ENCODE results near the gene SLC6A9. TPM values are rescaled to one million over a fixed set of nuclear protein-coding genes. Genes with fewer than 3 reads are reported as not detected.

SLC6A9 gene
- total RNA-seq, 1 experiment from 2014 or later: 30.1 TPM

- Histone ChIP-seq H2BK5ac (ENCODE audit: insufficient read length, low read length) (no peak overlapping the region), H2AK5ac (ENCODE audit: insufficient read length, low read length) (no peak overlapping the region), H2AFZ (ENCODE audit: low read length) (no peak overlapping the region), H3K79me2 (ENCODE audit: insufficient read depth, low read length) (no peaks in the 10 kb centered on the region), H3K9ac (ENCODE audit: extremely low read depth, insufficient read length, low read length) (no peak overlapping the region), H3K4me2 (ENCODE audit: insufficient read depth, insufficient read length, low read length) (no peak overlapping the region), H4K91ac (ENCODE audit: insufficient read length, low read depth, low read length) (no peak overlapping the region), H3K4me1 (ENCODE audit: insufficient read depth, low read length) (0 out of 2 replicates have a peak, but pooled peaks cover under 1% of the 10 kb centered on the region), H4K5ac (ENCODE audit: insufficient read length, low read depth, low read length) (no peak overlapping the region), H2BK12ac (ENCODE audit: insufficient read length, low read depth, low read length) (no peak overlapping the region), H4K20me1 (ENCODE audit: control insufficient read depth, insufficient read depth, insufficient read length) (no peaks in the 10 kb centered on the region), H4K8ac (replicated peaks; ENCODE audit: insufficient read length, low read depth, low read length) (no peak overlapping the region), H3K4ac (ENCODE audit: low read depth, low read length) (no peak overlapping the region), H3K56ac (ENCODE audit: insufficient read length, low read depth, low read length) (no peak overlapping the region), H3K23me2 (ENCODE audit: insufficient read length, low read depth, low read length, poor library complexity, severe bottlenecking) (peaks cover 1% of the 10 kb centered on the region), H3K9me3 (ENCODE audit: control insufficient read depth, low read depth, low read length) (no peaks in the 10 kb centered on the region), H2BK120ac (ENCODE audit: low read depth, low read length, poor library complexity, severe bottlenecking) (no peak overlapping the region), H3K27ac (ENCODE audit: insufficient read length, low read depth, low read length) (no peak overlapping the region), H3K18ac (ENCODE audit: insufficient read length, low read depth, low read length) (no peak overlapping the region), H3K27me3 (ENCODE audit: insufficient read depth, low read length) (no peaks in the 10 kb centered on the region), H2BK15ac (ENCODE audit: low read depth, low read length) (no peak overlapping the region), H3T11ph (ENCODE audit: low read length) (no peak overlapping the region), H3K79me1 (ENCODE audit: insufficient read depth, low read depth, low read length, poor library complexity, severe bottlenecking) (no peaks in the 10 kb centered on the region), H2BK20ac (ENCODE audit: low read depth, low read length, poor library complexity, severe bottlenecking) (no peak overlapping the region), H3K14ac (ENCODE audit: insufficient read depth, low read length) (no peak overlapping the region), H3K23ac (ENCODE audit: insufficient read length, low read depth, low read length) (no peak overlapping the region)
- Mint-ChIP-seq H3K27ac (no peak overlapping the region), H3K4me1 (peaks cover 17 to 24% of the 10 kb centered on the region in 2 experiments), H3K4me3 (no peak overlapping the region), H3K9me3 (no peaks in the 10 kb centered on the region), H3K27me3 (ENCODE audit: low read depth) (peaks cover 1% of the 10 kb centered on the region; the same call in 1 of the 2 replicates), H3K36me3 (ENCODE audit: insufficient read depth in 1 of 3, low read depth in 3 of 3) (peaks cover 22 to 51% (median 23%) of the 10 kb centered on the region in 3 experiments)
- TF ChIP-seq CTCF (conservative IDR thresholded peaks at IDR 0.05): no peak
- DNase-seq: no peak
- no CpG with 5 or more reads among the region's 14 CpGs for WGBS (ENCODE audit: extremely low coverage, insufficient read length, low lambda C conversion rate)
Observed at GRCh38 chr1:44024031-44024902, 7.0 kb downstream of the SLC6A9 start.

Data from H9 (cell line).